GM13976 (cell line): ENCODE data around the gene PRRC2C.

Source experiments
- DNase-seq: peaks from one replicate; pipeline ENCODE4 v3.0.0; 2012; ENCODE audit warnings: low spot score
- in situ Hi-C: fragments of 300-500 bp; cut with MboI; formaldehyde crosslinking; loops from one replicate; pipeline ENCODE4 v1.12.0; 2022; ENCODE audit warnings: low sequenced_read_pairs, mixed read lengths, inconsistent platforms; ENCODE audit not compliant: unreplicated experiment
- TF ChIP-seq, protein P1 (sequence below): IDR thresholded peaks from 2 replicates; pipeline ENCODE4 v1.5.1; 2012; ENCODE audit warnings: borderline replicate concordance, mild to moderate bottlenecking; ENCODE audit not compliant: insufficient read depth; ENCODE audit errors: extremely low read depth, missing control alignments, control extremely low read depth

PRRC2C gene

DNA sequence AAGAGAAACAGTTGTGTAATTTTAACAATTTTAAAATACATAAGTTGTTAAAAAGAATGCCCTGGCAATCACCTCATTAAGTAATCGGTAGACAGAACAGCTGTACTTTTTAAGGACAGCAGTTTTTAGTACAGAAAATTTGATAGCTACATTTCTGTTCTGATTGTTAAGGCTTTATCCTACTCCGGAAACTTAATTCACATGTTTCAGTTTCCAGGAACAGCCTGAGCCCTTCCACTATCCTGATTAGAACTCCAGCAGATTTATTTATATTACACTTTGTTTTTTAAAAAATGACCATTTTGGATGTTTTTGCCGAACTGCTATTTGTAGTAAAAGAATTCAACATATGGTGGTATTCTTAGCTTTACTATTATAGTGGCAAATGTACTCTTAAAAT is 8.7 kb downstream of the PRRC2C start:
- TF ChIP-seq, protein P1, sequence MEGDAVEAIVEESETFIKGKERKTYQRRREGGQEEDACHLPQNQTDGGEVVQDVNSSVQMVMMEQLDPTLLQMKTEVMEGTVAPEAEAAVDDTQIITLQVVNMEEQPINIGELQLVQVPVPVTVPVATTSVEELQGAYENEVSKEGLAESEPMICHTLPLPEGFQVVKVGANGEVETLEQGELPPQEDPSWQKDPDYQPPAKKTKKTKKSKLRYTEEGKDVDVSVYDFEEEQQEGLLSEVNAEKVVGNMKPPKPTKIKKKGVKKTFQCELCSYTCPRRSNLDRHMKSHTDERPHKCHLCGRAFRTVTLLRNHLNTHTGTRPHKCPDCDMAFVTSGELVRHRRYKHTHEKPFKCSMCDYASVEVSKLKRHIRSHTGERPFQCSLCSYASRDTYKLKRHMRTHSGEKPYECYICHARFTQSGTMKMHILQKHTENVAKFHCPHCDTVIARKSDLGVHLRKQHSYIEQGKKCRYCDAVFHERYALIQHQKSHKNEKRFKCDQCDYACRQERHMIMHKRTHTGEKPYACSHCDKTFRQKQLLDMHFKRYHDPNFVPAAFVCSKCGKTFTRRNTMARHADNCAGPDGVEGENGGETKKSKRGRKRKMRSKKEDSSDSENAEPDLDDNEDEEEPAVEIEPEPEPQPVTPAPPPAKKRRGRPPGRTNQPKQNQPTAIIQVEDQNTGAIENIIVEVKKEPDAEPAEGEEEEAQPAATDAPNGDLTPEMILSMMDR, result no peak
- in situ Hi-C loops, result no loop called here
- DNase-seq, result no peak

DNA sequence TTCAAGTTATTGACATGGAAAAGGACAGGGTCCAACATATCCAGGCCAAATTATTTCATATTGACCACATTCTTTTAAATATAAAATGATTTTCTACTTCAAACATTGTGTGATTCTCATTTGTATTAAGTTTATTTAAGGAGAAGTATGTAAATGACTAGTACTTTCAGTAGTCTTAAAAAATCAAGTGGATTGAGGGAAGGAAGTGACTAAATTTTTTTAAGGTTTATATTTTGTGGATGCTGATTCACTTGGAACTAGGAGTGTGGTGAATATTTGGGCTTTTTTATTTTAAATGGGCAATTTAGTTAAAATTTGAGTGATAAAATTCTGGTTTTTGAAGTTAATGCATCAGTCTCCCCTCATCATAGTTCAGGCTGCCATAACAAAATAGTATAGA is 10.1 kb downstream of the PRRC2C start:
- TF ChIP-seq, protein P1, result no peak
- DNase-seq, result no peak
- in situ Hi-C loops, result no loop called here

DNA sequence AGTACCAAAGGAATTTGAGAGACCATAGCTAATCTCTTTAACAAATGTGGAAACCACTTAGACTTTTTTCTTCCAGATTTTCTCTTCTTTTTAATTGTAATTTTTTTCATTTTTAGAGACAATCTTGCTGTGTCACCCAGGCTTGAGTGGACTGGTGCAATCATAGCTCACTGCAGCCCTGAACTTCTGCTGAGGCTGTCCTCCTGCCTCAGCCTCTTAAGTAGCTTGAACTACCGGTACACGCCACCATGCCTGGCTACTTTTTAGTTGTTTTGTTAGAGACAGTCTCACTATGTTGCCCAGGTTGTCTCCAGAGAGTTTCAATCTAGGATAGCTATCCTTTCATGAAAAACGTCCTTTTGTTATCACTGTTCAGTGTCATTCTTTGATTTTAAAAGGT is 15.0 kb downstream of the PRRC2C start:
- DNase-seq, result no peak
- in situ Hi-C loops, result no loop called here
- TF ChIP-seq, protein P1, result no peak

DNA sequence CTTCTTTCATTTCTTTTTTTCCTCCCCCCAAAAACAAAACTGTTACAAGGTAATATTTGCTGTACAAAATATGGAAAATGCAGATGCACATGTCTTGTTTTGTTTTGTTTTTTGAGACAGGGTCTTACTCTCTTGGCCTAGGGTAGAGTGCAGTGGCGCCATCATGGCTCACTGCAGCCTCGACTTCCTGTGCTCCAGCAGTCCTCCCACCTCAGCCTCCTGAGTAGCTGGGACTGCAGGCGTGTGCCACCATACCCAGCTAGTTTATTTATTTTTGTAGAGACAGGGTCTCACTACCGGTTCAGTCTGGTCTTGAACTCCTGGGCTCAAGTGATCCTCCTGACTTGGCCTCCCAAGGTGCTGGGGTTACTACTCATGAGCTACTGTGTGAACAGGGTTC is 15.5 kb downstream of the PRRC2C start:
- TF ChIP-seq, protein P1, result no peak
- no peak for DNase-seq
- in situ Hi-C loops, result no loop called here

DNA sequence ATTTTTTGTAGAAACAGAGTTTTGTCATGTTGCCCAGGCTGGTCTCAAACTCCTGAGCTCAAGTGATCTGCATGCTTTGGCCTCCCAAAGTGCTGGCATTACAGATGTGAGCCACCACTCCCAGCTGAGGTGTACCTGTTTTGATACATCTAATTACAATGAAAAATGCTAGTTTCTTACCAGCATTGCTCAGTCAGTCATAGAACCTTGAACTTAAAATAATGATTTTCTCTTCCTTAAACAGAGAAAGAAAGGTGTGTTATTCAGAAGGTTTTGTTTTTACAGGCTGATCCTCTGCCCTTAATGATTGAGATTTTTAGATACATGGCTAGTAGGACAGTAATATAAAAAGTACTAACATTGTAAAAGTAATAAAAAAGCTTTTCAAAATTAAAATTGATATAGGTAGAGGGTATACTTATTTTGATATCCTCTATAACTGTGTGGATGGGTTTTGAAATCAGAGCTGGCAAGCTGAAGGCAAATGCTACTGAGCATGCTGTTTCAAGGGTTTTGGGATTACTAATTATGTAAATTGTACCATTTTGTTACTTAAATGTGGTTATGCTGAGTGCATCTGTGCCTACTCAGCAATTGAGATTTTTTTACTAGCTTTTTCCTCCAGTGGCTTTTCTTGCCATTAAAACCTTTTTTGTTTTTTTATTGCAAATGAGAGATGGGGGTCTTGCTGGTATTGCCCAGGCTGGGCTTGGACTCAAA is 16.1 kb downstream of the PRRC2C start:
- no peak for DNase-seq
- in situ Hi-C loops, result no loop called here
- TF ChIP-seq, protein P1, result no peak

DNA sequence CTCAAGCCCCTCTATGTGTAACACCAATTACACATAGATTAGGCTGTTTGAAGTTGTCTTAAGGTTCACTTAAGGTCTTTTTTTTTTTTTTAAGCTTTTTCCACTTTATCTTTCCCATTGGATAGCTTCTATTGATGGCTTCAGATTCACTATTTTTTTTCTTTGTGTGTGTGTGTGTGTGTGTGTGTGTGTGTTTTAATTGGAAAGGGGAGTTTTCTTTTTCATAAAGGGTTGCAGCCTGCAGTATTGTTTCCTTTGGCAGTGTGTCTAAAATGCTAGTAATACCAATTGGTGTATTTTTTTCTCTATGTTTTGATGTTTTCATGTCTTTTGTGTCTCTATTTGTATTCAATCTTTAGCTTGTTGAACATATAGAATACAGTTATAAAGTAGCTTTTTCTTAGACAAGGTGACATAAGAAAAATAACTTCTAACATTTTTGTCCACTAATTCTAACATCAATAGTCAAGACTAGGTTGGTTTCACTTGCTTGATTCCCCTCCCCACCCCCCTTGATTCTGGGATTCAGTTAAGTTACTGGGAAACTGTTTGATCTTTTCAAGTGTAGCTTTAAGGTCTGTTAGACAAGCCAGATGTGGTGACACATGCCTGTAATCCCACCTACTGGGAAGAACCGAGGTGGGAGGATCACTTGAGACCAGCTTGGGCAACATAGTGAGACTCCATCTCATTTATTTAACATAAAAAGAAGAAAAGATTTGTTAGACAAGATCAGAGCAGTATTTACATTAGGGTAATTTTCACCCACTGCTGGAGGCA is 21.4 kb downstream of the PRRC2C start:
- in situ Hi-C loops, result no loop called here
- no peak for DNase-seq
- TF ChIP-seq, protein P1, result no peak
